Measurements from ENCODE around the gene CD52. TPM values are rescaled to one million over a fixed set of nuclear protein-coding genes. Genes with fewer than 3 reads are reported as not detected.

The CD52 gene
- total and polyA plus RNA-seq, 2 of the 13 experiments (the other 11 are each of a cell fraction or from before 2014, with no cell fraction given), result 0.32 TPM; not detected in 1

DNA sequence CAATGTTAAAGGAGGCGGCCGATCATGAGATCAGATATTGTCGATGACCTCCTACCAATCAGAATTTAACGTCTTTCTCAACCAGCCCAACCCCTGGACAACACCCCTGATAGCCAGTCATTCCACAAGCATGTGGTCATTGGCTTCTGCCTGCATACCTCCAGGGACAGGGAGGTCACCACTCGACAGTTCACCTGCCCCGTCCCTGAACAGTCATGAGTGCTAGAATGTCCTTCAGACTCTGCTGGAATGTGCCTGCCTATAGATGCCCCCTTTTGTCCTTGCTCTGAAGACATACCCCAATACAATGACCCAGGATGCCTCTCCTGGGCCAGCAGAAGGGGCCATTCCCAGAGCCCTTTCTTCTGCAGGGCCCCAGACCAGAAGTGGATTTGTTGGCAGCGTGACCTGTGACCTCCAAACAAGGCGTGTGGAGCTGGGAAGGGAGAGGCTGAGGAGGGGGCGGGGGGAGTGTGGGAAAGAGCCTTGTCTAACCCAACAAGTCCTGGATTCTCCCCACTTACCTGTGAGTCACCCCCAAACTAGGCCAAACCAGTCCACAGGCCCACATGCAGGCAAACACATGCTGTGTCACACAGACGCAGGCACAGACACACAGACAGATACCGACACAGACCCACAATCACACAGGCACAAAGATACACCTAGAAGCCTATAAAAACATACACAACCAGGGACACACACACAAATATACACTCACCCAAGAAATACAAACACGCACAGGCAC, 34.0 kb downstream of the CD52 start (continued):
- TF ChIP-seq ZNF589 (CRISPR knock-in tag; conservative IDR thresholded peaks at IDR 0.05) (0 out of 2 replicates have a peak, but pooled peaks have one; percentile 18), MBNL3 (CRISPR knock-in tag; conservative IDR thresholded peaks at IDR 0.05) (no peak), POLR2AphosphoS2 (IDR thresholded peaks at IDR 0.05; ENCODE audit: low read depth, low read length) (no peak), ZMYM2 (CRISPR knock-in tag; IDR thresholded peaks at IDR 0.05) (no peak), PRMT3 (CRISPR knock-in tag; IDR thresholded peaks at IDR 0.05; ENCODE audit: borderline replicate concordance, low read depth) (0 out of 2 replicates have a peak, but pooled peaks have one; percentile 52), NONO (IDR thresholded peaks at IDR 0.05) (no peak), NONO (CRISPR knock-in tag; conservative IDR thresholded peaks at IDR 0.05) (peak; percentile 16; the same call in 1 of the 2 replicates), ZNF451 (CRISPR knock-in tag; IDR thresholded peaks at IDR 0.05) (no peak), ZNF772 (CRISPR knock-in tag; IDR thresholded peaks at IDR 0.05) (no peak; the same call in 1 of the 2 replicates), ZNF816 (CRISPR knock-in tag; IDR thresholded peaks at IDR 0.05; ENCODE audit: borderline replicate concordance) (0 out of 2 replicates have a peak, but pooled peaks have one; percentile 17), KMT2A (CRISPR knock-in tag; IDR thresholded peaks at IDR 0.05) (no peak)
- TF ChIP-seq, protein P1, sequence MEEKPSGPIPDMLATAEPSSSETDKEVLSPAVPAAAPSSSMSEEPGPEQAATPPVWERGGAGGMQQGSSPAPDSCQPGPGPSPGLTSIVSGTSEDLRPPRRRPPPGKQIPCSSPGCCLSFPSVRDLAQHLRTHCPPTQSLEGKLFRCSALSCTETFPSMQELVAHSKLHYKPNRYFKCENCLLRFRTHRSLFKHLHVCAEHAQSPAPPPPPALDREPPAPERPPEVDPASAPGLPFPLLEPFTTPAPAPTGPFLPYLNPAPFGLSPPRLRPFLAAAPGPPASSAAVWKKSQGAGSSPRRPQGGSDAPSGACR (CRISPR knock-in tag; IDR thresholded peaks at IDR 0.05), result no peak
- TF ChIP-seq, protein P2, sequence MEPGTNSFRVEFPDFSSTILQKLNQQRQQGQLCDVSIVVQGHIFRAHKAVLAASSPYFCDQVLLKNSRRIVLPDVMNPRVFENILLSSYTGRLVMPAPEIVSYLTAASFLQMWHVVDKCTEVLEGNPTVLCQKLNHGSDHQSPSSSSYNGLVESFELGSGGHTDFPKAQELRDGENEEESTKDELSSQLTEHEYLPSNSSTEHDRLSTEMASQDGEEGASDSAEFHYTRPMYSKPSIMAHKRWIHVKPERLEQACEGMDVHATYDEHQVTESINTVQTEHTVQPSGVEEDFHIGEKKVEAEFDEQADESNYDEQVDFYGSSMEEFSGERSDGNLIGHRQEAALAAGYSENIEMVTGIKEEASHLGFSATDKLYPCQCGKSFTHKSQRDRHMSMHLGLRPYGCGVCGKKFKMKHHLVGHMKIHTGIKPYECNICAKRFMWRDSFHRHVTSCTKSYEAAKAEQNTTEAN (CRISPR knock-in tag; conservative IDR thresholded peaks at IDR 0.05), result 0 out of 2 replicates have a peak, but pooled peaks have one; percentile 59
- TF ChIP-seq, protein P3, sequence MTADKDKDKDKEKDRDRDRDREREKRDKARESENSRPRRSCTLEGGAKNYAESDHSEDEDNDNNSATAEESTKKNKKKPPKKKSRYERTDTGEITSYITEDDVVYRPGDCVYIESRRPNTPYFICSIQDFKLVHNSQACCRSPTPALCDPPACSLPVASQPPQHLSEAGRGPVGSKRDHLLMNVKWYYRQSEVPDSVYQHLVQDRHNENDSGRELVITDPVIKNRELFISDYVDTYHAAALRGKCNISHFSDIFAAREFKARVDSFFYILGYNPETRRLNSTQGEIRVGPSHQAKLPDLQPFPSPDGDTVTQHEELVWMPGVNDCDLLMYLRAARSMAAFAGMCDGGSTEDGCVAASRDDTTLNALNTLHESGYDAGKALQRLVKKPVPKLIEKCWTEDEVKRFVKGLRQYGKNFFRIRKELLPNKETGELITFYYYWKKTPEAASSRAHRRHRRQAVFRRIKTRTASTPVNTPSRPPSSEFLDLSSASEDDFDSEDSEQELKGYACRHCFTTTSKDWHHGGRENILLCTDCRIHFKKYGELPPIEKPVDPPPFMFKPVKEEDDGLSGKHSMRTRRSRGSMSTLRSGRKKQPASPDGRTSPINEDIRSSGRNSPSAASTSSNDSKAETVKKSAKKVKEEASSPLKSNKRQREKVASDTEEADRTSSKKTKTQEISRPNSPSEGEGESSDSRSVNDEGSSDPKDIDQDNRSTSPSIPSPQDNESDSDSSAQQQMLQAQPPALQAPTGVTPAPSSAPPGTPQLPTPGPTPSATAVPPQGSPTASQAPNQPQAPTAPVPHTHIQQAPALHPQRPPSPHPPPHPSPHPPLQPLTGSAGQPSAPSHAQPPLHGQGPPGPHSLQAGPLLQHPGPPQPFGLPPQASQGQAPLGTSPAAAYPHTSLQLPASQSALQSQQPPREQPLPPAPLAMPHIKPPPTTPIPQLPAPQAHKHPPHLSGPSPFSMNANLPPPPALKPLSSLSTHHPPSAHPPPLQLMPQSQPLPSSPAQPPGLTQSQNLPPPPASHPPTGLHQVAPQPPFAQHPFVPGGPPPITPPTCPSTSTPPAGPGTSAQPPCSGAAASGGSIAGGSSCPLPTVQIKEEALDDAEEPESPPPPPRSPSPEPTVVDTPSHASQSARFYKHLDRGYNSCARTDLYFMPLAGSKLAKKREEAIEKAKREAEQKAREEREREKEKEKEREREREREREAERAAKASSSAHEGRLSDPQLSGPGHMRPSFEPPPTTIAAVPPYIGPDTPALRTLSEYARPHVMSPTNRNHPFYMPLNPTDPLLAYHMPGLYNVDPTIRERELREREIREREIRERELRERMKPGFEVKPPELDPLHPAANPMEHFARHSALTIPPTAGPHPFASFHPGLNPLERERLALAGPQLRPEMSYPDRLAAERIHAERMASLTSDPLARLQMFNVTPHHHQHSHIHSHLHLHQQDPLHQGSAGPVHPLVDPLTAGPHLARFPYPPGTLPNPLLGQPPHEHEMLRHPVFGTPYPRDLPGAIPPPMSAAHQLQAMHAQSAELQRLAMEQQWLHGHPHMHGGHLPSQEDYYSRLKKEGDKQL (CRISPR knock-in tag; IDR thresholded peaks at IDR 0.05; ENCODE audit: low read depth), result no peak
- TF ChIP-seq, protein P4, sequence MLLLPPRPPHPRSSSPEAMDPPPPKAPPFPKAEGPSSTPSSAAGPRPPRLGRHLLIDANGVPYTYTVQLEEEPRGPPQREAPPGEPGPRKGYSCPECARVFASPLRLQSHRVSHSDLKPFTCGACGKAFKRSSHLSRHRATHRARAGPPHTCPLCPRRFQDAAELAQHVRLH (CRISPR knock-in tag; IDR thresholded peaks at IDR 0.05; ENCODE audit: borderline replicate concordance, low read depth), result no peak
- TF ChIP-seq, protein P5, sequence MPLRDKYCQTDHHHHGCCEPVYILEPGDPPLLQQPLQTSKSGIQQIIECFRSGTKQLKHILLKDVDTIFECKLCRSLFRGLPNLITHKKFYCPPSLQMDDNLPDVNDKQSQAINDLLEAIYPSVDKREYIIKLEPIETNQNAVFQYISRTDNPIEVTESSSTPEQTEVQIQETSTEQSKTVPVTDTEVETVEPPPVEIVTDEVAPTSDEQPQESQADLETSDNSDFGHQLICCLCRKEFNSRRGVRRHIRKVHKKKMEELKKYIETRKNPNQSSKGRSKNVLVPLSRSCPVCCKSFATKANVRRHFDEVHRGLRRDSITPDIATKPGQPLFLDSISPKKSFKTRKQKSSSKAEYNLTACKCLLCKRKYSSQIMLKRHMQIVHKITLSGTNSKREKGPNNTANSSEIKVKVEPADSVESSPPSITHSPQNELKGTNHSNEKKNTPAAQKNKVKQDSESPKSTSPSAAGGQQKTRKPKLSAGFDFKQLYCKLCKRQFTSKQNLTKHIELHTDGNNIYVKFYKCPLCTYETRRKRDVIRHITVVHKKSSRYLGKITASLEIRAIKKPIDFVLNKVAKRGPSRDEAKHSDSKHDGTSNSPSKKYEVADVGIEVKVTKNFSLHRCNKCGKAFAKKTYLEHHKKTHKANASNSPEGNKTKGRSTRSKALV (CRISPR knock-in tag; IDR thresholded peaks at IDR 0.05), result no peak
- TF ChIP-seq, protein P6, sequence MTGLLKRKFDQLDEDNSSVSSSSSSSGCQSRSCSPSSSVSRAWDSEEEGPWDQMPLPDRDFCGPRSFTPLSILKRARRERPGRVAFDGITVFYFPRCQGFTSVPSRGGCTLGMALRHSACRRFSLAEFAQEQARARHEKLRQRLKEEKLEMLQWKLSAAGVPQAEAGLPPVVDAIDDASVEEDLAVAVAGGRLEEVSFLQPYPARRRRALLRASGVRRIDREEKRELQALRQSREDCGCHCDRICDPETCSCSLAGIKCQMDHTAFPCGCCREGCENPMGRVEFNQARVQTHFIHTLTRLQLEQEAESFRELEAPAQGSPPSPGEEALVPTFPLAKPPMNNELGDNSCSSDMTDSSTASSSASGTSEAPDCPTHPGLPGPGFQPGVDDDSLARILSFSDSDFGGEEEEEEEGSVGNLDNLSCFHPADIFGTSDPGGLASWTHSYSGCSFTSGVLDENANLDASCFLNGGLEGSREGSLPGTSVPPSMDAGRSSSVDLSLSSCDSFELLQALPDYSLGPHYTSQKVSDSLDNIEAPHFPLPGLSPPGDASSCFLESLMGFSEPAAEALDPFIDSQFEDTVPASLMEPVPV (CRISPR knock-in tag; IDR thresholded peaks at IDR 0.05), result no peak

All from HepG2 (cell line).